H9 (cell line): ENCODE data around the gene IL20RB. TPM values are rescaled to one million over a fixed set of nuclear protein-coding genes. Genes with fewer than 3 reads are reported as not detected.
A peak's percentile ranks its signal among the peaks of the same experiment; 100 is the strongest.

Experiments used
- DNase-seq: peaks from one replicate; pipeline ENCODE4 v3.0.0-alpha.2; 2017
- H2AFZ ChIP-seq: one replicate; pipeline ENCODE4 v1.6.1; 2013; ENCODE audit warnings: mild to moderate bottlenecking, low read length, control low read depth, moderate library complexity
- H2AK5ac ChIP-seq: 2 replicates; pipeline ENCODE4 v1.6.1; 2013; ENCODE audit warnings: low read length, control low read depth, mixed read lengths; ENCODE audit not compliant: insufficient read length
- H2BK120ac ChIP-seq: one replicate; pipeline ENCODE4 v1.6.1; 2013; ENCODE audit warnings: low read depth, mild to moderate bottlenecking, low read length, control low read depth, inconsistent platforms; ENCODE audit not compliant: poor library complexity, severe bottlenecking
- H2BK12ac ChIP-seq: 2 replicates; pipeline ENCODE4 v1.6.1; 2013; ENCODE audit warnings: low read length, control low read depth, mixed read lengths, low read depth; ENCODE audit not compliant: insufficient read length
- H2BK15ac ChIP-seq: 2 replicates; pipeline ENCODE4 v1.6.1; 2013; ENCODE audit warnings: low read depth, low read length, control low read depth
- H2BK20ac ChIP-seq: one replicate; pipeline ENCODE4 v1.6.1; 2013; ENCODE audit warnings: low read depth, mild to moderate bottlenecking, low read length, control low read depth, inconsistent platforms; ENCODE audit not compliant: poor library complexity, severe bottlenecking
- H2BK5ac ChIP-seq: 2 replicates; pipeline ENCODE4 v1.6.1; 2013; ENCODE audit warnings: low read length, control low read depth, mixed read lengths; ENCODE audit not compliant: insufficient read length
- H3K14ac ChIP-seq: 2 replicates; pipeline ENCODE4 v1.6.1; 2013; ENCODE audit warnings: low read length, control low read depth; ENCODE audit not compliant: insufficient read depth
- H3K18ac ChIP-seq: 2 replicates; pipeline ENCODE4 v1.6.1; 2013; ENCODE audit warnings: low read depth, mild to moderate bottlenecking, mixed read lengths, low read length, control low read depth; ENCODE audit not compliant: insufficient read length
- H3K23ac ChIP-seq: 2 replicates; pipeline ENCODE4 v1.6.1; 2013; ENCODE audit warnings: low read length, control low read depth, mixed read lengths, low read depth; ENCODE audit not compliant: insufficient read length
- H3K23me2 ChIP-seq: 2 replicates; pipeline ENCODE4 v1.6.1; 2013; ENCODE audit warnings: low read depth, mild to moderate bottlenecking, mixed read lengths, low read length, control low read depth; ENCODE audit not compliant: insufficient read length, poor library complexity, severe bottlenecking
- H3K27ac ChIP-seq: 2 replicates; pipeline ENCODE4 v1.5.1; 2013; ENCODE audit warnings: low read length, control low read depth, mixed read lengths, low read depth; ENCODE audit not compliant: insufficient read length
- H3K27me3 ChIP-seq: 2 replicates; pipeline ENCODE4 v1.6.1; 2013; ENCODE audit warnings: low read length, control low read depth, inconsistent platforms; ENCODE audit not compliant: insufficient read depth
- H3K4ac ChIP-seq: 2 replicates; pipeline ENCODE4 v1.6.1; 2013; ENCODE audit warnings: low read depth, mild to moderate bottlenecking, control low read depth, inconsistent platforms, low read length, moderate library complexity
- H3K4me1 ChIP-seq: 2 replicates; pipeline ENCODE4 v1.6.1; 2013; ENCODE audit warnings: low read length, control low read depth, inconsistent platforms; ENCODE audit not compliant: insufficient read depth
- H3K4me2 ChIP-seq: 2 replicates; pipeline ENCODE4 v1.6.1; 2013; ENCODE audit warnings: low read length, control low read depth, mixed read lengths; ENCODE audit not compliant: insufficient read length, insufficient read depth
- H3K56ac ChIP-seq: 2 replicates; pipeline ENCODE4 v1.6.1; 2013; ENCODE audit warnings: low read depth, mild to moderate bottlenecking, mixed read lengths, low read length, control low read depth; ENCODE audit not compliant: insufficient read length
- H3K79me1 ChIP-seq: 2 replicates; pipeline ENCODE4 v1.6.1; 2013; ENCODE audit warnings: low read depth, mild to moderate bottlenecking, moderate library complexity, low read length, control low read depth, inconsistent platforms; ENCODE audit not compliant: insufficient read depth, poor library complexity, severe bottlenecking
- H3K79me2 ChIP-seq: 2 replicates; pipeline ENCODE4 v1.6.1; 2013; ENCODE audit warnings: low read length, control low read depth, inconsistent platforms; ENCODE audit not compliant: insufficient read depth
- H3K9ac ChIP-seq: 2 replicates; pipeline ENCODE4 v1.6.1; 2013; ENCODE audit warnings: low read length, control low read depth, mixed read lengths; ENCODE audit not compliant: insufficient read length; ENCODE audit errors: extremely low read depth
- H3K9me3 ChIP-seq: one replicate; pipeline ENCODE4 v1.6.1; 2013; ENCODE audit warnings: low read depth, low read length, inconsistent platforms; ENCODE audit not compliant: control insufficient read depth
- H3T11ph ChIP-seq: one replicate; pipeline ENCODE4 v1.6.1; 2013; ENCODE audit warnings: mild to moderate bottlenecking, low read length, control low read depth, inconsistent platforms
- H4K20me1 ChIP-seq: one replicate; pipeline ENCODE4 v1.6.1; 2013; ENCODE audit not compliant: control insufficient read depth, insufficient read length, insufficient read depth
- H4K5ac ChIP-seq: 2 replicates; pipeline ENCODE4 v1.6.1; 2013; ENCODE audit warnings: low read depth, mild to moderate bottlenecking, mixed read lengths, low read length, control low read depth; ENCODE audit not compliant: insufficient read length
- H4K8ac ChIP-seq: replicated peaks from 2 replicates; pipeline ENCODE4 v1.6.1; 2013; ENCODE audit warnings: low read length, control low read depth, mixed read lengths, low read depth; ENCODE audit not compliant: insufficient read length
- H4K91ac ChIP-seq: 2 replicates; pipeline ENCODE4 v1.6.1; 2013; ENCODE audit warnings: low read depth, mild to moderate bottlenecking, moderate library complexity, mixed read lengths, low read length, control low read depth; ENCODE audit not compliant: insufficient read length
- H3K27ac Mint-ChIP-seq, 3 experiments: 2 replicates in 2 of 3; 3 replicates in 1 of 3; pipeline ENCODE4 v1.8.0; 2020 to 2021; ENCODE audit warnings: mixed read lengths in 3 of 3, mild to moderate bottlenecking in 1 of 3, moderate library complexity in 1 of 3
- H3K27me3 Mint-ChIP-seq: 2 replicates; pipeline ENCODE4 v1.8.0; 2021; ENCODE audit warnings: low read depth, mild to moderate bottlenecking, moderate library complexity, mixed read lengths
- H3K36me3 Mint-ChIP-seq, 3 experiments: 2 replicates in 2 of 3; 3 replicates in 1 of 3; pipeline ENCODE4 v1.8.0; 2020 to 2021; ENCODE audit warnings: low read depth in 3 of 3, mixed read lengths in 3 of 3; ENCODE audit not compliant: insufficient read depth in 1 of 3
- H3K4me1 Mint-ChIP-seq, 2 experiments: 2 replicates each; pipeline ENCODE4 v1.8.0; 2020; ENCODE audit warnings: mixed read lengths in 2 of 2
- H3K4me3 Mint-ChIP-seq, 2 experiments: 2 replicates in 1 of 2; 3 replicates in 1 of 2; pipeline ENCODE4 v1.8.0; 2020 to 2021; ENCODE audit warnings: mild to moderate bottlenecking in 2 of 2, mixed read lengths in 2 of 2, moderate library complexity in 1 of 2
- H3K9me3 Mint-ChIP-seq, 2 experiments: 2 replicates in 1 of 2; 3 replicates in 1 of 2; pipeline ENCODE4 v1.8.0; 2020; ENCODE audit warnings: mild to moderate bottlenecking in 2 of 2, mixed read lengths in 2 of 2, moderate library complexity in 1 of 2
- CTCF ChIP-seq: fragments of 200-600 bp; sonication (generic); conservative IDR thresholded peaks from 3 replicates; pipeline ENCODE4 v1.8.0; 2021; ENCODE audit warnings: antibody characterized with exemption, mild to moderate bottlenecking
- WGBS: extraction: QIAGEN DNeasy Blood & Tissue Kit; methylation state at CpG from one replicate; pipeline ENCODE4 v1.1.7; 2013; ENCODE audit warnings: missing lambda C conversion rate, low lambda C conversion rate, mixed read lengths; ENCODE audit not compliant: insufficient read length; ENCODE audit errors: extremely low coverage; 5-methylcytosine and 5-hydroxymethylcytosine counted together
- total RNA-seq: library from RNA; stranded (reverse); gene quantifications from 2 replicates; pipeline ENCODE4 v1.2.1, GENCODE V29; 2021

Gene IL20RB
- total RNA-seq, 1 experiment from 2014 or later = 1.5 TPM

GRCh38 chr3:137047240-137047639 is 89.5 kb downstream of the IL20RB start:
- no peak overlapping the region for H3K4me3 Mint-ChIP-seq
- Histone ChIP-seq H3K4me2 (no peak overlapping the region), H3K23me2 (no peaks in the 10 kb centered on the region), H3K14ac (no peak overlapping the region), H4K20me1 (no peaks in the 10 kb centered on the region), H2BK15ac (no peak overlapping the region), H4K5ac (no peak overlapping the region), H3K18ac (no peak overlapping the region), H3K27me3 (no peaks in the 10 kb centered on the region), H2BK12ac (no peak overlapping the region), H3K23ac (no peak overlapping the region), H3K4me1 (no peaks in the 10 kb centered on the region; the same call in 1 of the 2 replicates), H4K91ac (no peak overlapping the region), H3K27ac (no peak overlapping the region), H3K79me1 (no peaks in the 10 kb centered on the region), H3K9me3 (no peaks in the 10 kb centered on the region), H3K4ac (no peak overlapping the region), H2AK5ac (no peak overlapping the region), H3K56ac (no peak overlapping the region), H2BK120ac (no peak overlapping the region), H3K9ac (no peak overlapping the region), H4K8ac (no peak overlapping the region), H3T11ph (no peak overlapping the region), H2BK5ac (no peak overlapping the region), H3K79me2 (no peaks in the 10 kb centered on the region), H2AFZ (no peak overlapping the region), H2BK20ac (no peak overlapping the region)
- H3K9me3 Mint-ChIP-seq = no peaks in the 10 kb centered on the region
- WGBS = no CpG with 5 or more reads among the region's 4 CpGs
- DNase-seq = peak; percentile 60
- 0 out of 3 replicates have a peak, but pooled peaks have one; percentile 11 for TF ChIP-seq CTCF
- peaks cover 29 to 32% of the 10 kb centered on the region in 2 experiments for H3K4me1 Mint-ChIP-seq
- H3K36me3 Mint-ChIP-seq = no peaks in the 10 kb centered on the region
- peaks cover 2% of the 10 kb centered on the region for H3K27me3 Mint-ChIP-seq
- H3K27ac Mint-ChIP-seq = 0 out of 7 replicates have a peak overlapping the region, but pooled peaks of 2 of the 3 experiments have one; percentile 14 to 18
